Right lobe of liver (tissue), 6 donors: ENCODE measurements around the gene TIMM22. TPM values are rescaled to one million over a fixed set of nuclear protein-coding genes. Genes with fewer than 3 reads are reported as not detected.

ENCODE experiments used
- ATAC-seq, 4 donors: fragments of 200-7000 bp; cut with Tn5 transposase; one replicate each; pipeline ENCODE4 v1.9.1; 2020; ENCODE audit warnings: mild to moderate bottlenecking in 4 of 4, moderate library complexity in 4 of 4
- DNase-seq, 3 donors: peaks; one replicate each; pipeline ENCODE4 v3.0.0-alpha.2; 2020
- H3K27ac ChIP-seq, 3 donors: fragments of 200-600 bp; one replicate each; pipeline ENCODE4 v1.8.0; 2022
- H3K27me3 ChIP-seq, 2 donors: fragments of 200-600 bp; one replicate each; pipeline ENCODE4 v1.8.0; 2022
- H3K36me3 ChIP-seq, 4 donors: fragments of 200-600 bp; sonication (generic) in 1 of 4; one replicate each; pipeline versions ENCODE4 v1.5.1 to v1.8.0; 2017 to 2022; ENCODE audit warnings: control low read depth in 1 of 4
- H3K4me1 ChIP-seq, 4 donors: fragments of 200-600 bp; sonication (generic) in 1 of 4; one replicate each; pipeline versions ENCODE4 v1.5.1 to v1.8.0; 2017 to 2022; ENCODE audit warnings: control low read depth in 1 of 4
- H3K4me3 ChIP-seq, 3 donors: fragments of 200-600 bp; one replicate each; pipeline ENCODE4 v1.8.0; 2022
- H3K9me3 ChIP-seq, 4 donors: fragments of 200-600 bp; sonication (generic) in 1 of 4; one replicate each; pipeline versions ENCODE4 v1.5.1 to v1.8.0; 2017 to 2022; ENCODE audit warnings: control low read depth in 1 of 4
- CTCF ChIP-seq, 4 donors: fragments of 200-600 bp in 3 of 4; fragments of 450-650 bp in 1 of 4; IDR thresholded peaks; one replicate each; pipeline versions ENCODE4 v1.5.1 to v1.8.0; 2016 to 2022; ENCODE audit warnings: antibody characterized with exemption in 4 of 4, mild to moderate bottlenecking in 2 of 4
- POLR2A ChIP-seq: fragments of 450-650 bp; IDR thresholded peaks from one replicate; pipeline ENCODE4 v1.6.1; 2017; ENCODE audit warnings: antibody characterized with exemption, mild to moderate bottlenecking
- WGBS: methylation state at CpG from one replicate; pipeline ENCODE4 v1.1.6; 2018; ENCODE audit warnings: low coverage, low lambda C conversion rate; ENCODE audit not compliant: insufficient coverage; ENCODE audit errors: missing lambda C conversion rate; 5-methylcytosine and 5-hydroxymethylcytosine counted together
- intact Hi-C, 2 donors: fragments of 100-400 bp; cut with DNase I; formaldehyde crosslinking; loops; one replicate each; pipeline versions ENCODE4 v1.11.2 to v1.14.1; 2022
- total RNA-seq, 6 experiments: library from RNA; depleted of rRNA in 2 of 6; stranded (reverse); fragments of >200 nt in 2 of 6; fragmentation: NEBNext Ultra II Directional in 3 of 6; extraction: Animal tissue kit (Norgen Biotek cat#: 25700) in 3 of 6; gene quantifications; one replicate each; pipeline versions ENCODE4 v1.1.0 to v1.2.4, GENCODE V29; 2016 to 2023
- donor health status: DM: no; HTN: yes; CAD: no.
- donor health status: DM: no; HTN: no; CAD: no.
- donor health status: DM: no; HTN: no; CAD: no.
- donor health status: DM: no; HTN: yes; CAD: no.
- donor health status: DM: no; HTN: yes; CAD: no.

The TIMM22 gene
- total RNA-seq, 6 experiments from 2014 or later = 3.9 to 6.5 (median 4.1) TPM

DNA sequence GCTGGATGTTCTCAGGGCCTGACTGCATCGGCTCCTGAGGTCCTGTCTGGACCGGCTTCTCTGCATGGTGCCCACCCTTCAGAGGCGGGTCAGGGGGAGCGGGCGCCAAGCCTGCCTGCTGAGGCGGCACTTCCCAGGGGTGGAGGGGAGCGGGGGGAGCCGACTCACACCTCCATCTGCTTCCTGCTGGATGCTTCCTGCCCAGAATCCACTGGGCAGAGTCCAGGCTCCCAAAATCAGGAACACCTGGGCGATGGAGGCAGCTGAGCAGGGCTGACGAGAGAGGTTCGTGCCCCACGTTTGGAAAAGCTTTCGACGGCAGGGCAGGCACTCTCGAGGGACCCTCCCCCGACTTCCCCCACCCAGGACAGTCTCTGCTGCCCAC is 42.2 kb downstream of the TIMM22 start:
- ATAC-seq (peak in 1 of 4 donors; percentile 4), DNase-seq (no peak)
- no peaks in the 10 kb centered on the region for H3K9me3 ChIP-seq
- no peak overlapping the region for H3K4me3 ChIP-seq
- H3K27me3 ChIP-seq = no peaks in the 10 kb centered on the region
- H3K27ac ChIP-seq = peak overlapping the region in 1 of 3 donors; percentile 38
- WGBS = no CpG with 5 or more reads among the region's 16 CpGs
- TF ChIP-seq POLR2A (no peak), CTCF (IDR thresholded peaks at IDR 0.05) (no peak)
- H3K4me1 ChIP-seq = no peaks in the 10 kb centered on the region
- intact Hi-C loops = no loop called here
- H3K36me3 ChIP-seq = no peaks in the 10 kb centered on the region

DNA sequence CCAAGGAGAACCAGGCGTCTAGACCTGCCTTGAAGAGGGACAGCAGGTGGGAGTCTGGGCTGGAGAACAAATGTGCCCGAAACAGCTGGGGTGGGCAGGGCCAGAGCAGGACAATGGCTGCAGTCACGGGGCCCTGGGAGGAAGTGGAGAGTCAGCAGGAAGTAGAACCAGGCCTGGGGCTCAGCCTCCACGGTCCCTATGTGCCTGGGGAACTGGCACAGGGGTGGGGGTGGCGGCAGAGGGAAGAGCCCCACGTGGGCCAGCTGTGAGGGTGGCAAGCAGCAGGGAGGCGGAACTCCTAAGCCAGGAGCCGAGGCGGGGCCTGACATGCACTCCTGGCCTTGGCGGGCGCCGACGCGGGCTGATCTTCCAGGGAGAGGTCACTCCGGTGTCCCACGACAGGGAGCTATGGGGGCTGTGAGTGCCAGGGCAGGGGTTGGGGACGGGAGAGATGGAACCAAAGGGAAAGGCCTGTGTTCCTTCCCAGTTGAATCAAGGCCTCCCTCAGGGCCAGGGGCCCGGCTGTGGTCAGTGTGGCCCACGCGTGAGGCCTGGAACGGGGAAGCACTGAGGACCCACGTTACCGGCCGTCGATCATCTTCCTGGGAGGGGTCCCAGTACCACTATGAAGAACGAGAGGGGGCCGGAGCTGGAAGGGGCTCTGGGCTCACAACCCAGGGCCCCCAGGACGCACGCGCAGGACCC is 42.7 kb downstream of the TIMM22 start:
- no peaks in the 10 kb centered on the region for H3K4me1 ChIP-seq
- H3K4me3 ChIP-seq = no peak overlapping the region
- TF ChIP-seq POLR2A (no peak), CTCF (IDR thresholded peaks at IDR 0.05) (no peak)
- ATAC-seq (peak; percentile 68 to 79 (median 74)), DNase-seq (peak; percentile 70 to 82 (median 77))
- H3K27ac ChIP-seq = peak overlapping the region; percentile 38 to 47 (median 40)
- H3K9me3 ChIP-seq = no peaks in the 10 kb centered on the region
- H3K36me3 ChIP-seq = no peaks in the 10 kb centered on the region
- intact Hi-C loops = no loop called here
- 40% methylated on average over 4 of the region's 30 CpGs for WGBS
- H3K27me3 ChIP-seq = no peaks in the 10 kb centered on the region

DNA sequence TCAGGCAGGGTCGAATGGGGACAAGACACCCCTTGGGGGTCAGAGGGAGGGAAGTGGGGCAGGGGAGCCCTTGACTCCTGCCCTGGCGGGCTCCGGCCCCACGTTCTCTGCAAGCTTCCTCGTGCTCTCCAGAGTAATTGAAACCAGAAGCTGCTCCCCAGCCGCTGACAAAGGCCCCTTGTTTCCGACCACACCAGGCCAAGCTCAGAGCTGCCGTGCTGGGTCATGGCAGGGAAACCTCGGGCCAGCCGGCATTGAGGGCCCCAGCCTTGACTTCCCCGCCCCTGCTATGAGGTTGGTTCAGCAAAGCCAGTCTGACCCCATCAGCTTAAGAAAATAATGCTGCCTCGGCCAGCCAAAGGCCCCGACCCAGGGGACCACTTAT is 43.3 kb downstream of the TIMM22 start:
- ATAC-seq = peak in 3 of 4 donors; percentile 22 to 47 (median 23)
- Histone ChIP-seq H3K36me3 (no peaks in the 10 kb centered on the region), H3K9me3 (no peaks in the 10 kb centered on the region)

DNA sequence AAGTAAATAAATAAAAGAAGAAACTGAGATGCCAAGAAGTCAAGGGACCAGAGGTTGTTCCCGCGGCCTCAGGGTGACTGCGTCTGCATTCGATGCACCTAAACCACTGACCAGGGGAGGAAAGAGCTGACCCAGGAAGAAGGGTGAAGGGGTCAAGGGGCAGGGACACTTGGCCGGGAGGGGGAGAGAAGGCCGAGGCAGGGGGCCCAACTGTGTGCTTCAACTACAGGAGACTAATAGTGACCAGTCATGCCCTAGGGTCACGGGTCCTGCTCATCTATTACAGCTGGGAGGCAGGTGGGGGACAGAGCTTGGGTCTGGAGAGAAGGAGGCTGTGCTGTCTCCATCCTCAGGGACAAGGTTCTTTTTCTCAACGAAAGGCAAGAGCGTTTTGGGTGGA is 44.8 kb downstream of the TIMM22 start:
- H3K27me3 ChIP-seq = no peaks in the 10 kb centered on the region
- DNase-seq (peak in 1 of 3 donors; percentile 36), ATAC-seq (no peak)
- no peaks in the 10 kb centered on the region for H3K36me3 ChIP-seq
- 76% methylated on average over 8 of the region's 9 CpGs for WGBS
- TF ChIP-seq CTCF (IDR thresholded peaks at IDR 0.05) (no peak), POLR2A (no peak)
- H3K4me1 ChIP-seq = no peaks in the 10 kb centered on the region
- intact Hi-C loops = no loop called here
- H3K9me3 ChIP-seq = no peaks in the 10 kb centered on the region
- no peak overlapping the region for H3K4me3 ChIP-seq
- H3K27ac ChIP-seq = no peak overlapping the region

More for the DNA sequence above, 43.3 kb downstream of the TIMM22 start:
- H3K4me1 ChIP-seq = no peaks in the 10 kb centered on the region
- TF ChIP-seq POLR2A (no peak), CTCF (IDR thresholded peaks at IDR 0.05) (no peak)
- no peaks in the 10 kb centered on the region for H3K27me3 ChIP-seq
- 80% methylated on average over 1 of the region's 13 CpGs for WGBS
- no peak for DNase-seq
- H3K4me3 ChIP-seq = no peak overlapping the region
- intact Hi-C loops = no loop called here
- H3K27ac ChIP-seq = peak overlapping the region; percentile 37 to 47 (median 40)
